Inferior parietal cortex (tissue), 1 donor: ENCODE results near the gene TCERG1.
A peak's percentile ranks its signal among the peaks of the same experiment; 100 is the strongest.

Source experiments
- DNase-seq: peaks from one replicate; pipeline ENCODE4 v3.0.0-alpha.2; 2016; ENCODE audit errors: extremely low spot score

Gene TCERG1

GRCh38 chr5:146446861-146447733, at the start of gene TCERG1:
TSS of gene TCERG1 (plus strand) at chr5:146447333. CDS start at chr5:146447350, 17 bp downstream.
- peak; percentile 100 for DNase-seq

- no peak for DNase-seq
These were observed 48.3 kb upstream of the TCERG1 start for GRCh38 chr5:146398826-146399225.

GRCh38 chr5:146399481-146399880, 47.7 kb upstream of the TCERG1 start:
- no peak for DNase-seq

- DNase-seq = no peak
These were observed 46.9 kb upstream of the TCERG1 start for GRCh38 chr5:146400201-146400600.

- no peak for DNase-seq
These were observed 46.1 kb upstream of the TCERG1 start for GRCh38 chr5:146401021-146401420.

GRCh38 chr5:146402949-146403348, 44.2 kb upstream of the TCERG1 start:
- no peak for DNase-seq

- no peak for DNase-seq
These were observed 38.0 kb upstream of the TCERG1 start for GRCh38 chr5:146409054-146409671.

- DNase-seq = no peak
These were observed 36.9 kb upstream of the TCERG1 start for GRCh38 chr5:146410272-146410671.

GRCh38 chr5:146419696-146420095, 27.4 kb upstream of the TCERG1 start:
- DNase-seq = no peak

- no peak for DNase-seq
These were observed 22.1 kb upstream of the TCERG1 start for GRCh38 chr5:146425023-146425422.

- DNase-seq = no peak
These were observed 20.8 kb upstream of the TCERG1 start for GRCh38 chr5:146426305-146426704.

- peak; percentile 76 for DNase-seq
These were observed 20.1 kb upstream of the TCERG1 start for GRCh38 chr5:146426853-146427618.

GRCh38 chr5:146427619-146427997, 19.5 kb upstream of the TCERG1 start:
- no peak for DNase-seq

GRCh38 chr5:146428658-146429057, 18.5 kb upstream of the TCERG1 start:
- DNase-seq = no peak

- no peak for DNase-seq
These were observed 6.8 kb upstream of the TCERG1 start for GRCh38 chr5:146440353-146440752.

- DNase-seq = no peak
These were observed 6.2 kb upstream of the TCERG1 start for GRCh38 chr5:146440870-146441495.

GRCh38 chr5:146441896-146442295, 5.2 kb upstream of the TCERG1 start:
- DNase-seq = no peak

GRCh38 chr5:146447734-146448380, 724 bp downstream of the TCERG1 start:
- DNase-seq = no peak

GRCh38 chr5:146448783-146449519, 1.8 kb downstream of the TCERG1 start:
- no peak for DNase-seq

- DNase-seq = no peak
These were observed 2.9 kb downstream of the TCERG1 start for GRCh38 chr5:146450002-146450401.

- DNase-seq = no peak
These were observed 4.3 kb downstream of the TCERG1 start for GRCh38 chr5:146451411-146451810.
